ENCODE measurements around the gene TMEM245.

The TMEM245 gene

DNA sequence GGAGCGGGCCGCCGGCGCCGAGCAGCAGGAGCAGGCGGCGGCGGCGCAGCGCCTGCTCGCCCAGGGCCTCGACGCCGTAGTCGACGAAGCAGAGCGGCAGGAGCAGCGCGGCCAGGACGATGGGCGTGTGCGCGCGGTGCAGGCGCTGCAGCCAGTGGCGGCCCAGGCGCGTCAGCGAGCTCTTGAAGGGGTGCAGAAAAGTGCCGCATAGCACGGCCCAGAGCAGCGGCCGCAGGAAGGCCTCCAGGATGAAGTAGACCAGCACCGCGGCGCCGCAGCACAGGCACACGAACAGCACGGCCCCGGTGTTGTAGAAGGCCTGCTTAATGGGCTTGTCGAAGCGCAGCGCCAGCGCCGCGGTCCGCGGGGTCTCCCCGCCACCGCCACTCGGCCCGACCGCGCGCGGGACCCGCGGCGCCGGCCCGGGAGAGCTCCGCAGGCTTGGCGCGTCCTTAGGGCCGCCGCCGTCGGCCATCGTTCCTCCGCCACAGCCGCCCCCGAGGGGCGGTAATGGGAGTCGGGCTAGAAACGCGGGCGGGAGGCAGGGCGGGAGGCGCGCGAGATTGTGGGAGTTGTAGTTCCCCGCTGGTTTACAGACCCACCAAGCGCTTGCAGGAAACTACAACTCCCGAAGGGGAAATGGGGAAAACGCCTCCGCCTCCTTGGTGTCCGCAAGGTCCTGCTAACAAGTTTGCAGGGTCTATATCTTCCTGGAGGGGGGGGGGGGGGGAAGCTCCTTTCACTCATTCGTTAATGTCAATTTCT, at the start of gene TMEM245:
Gene TMEM245, minus strand, starts transcription at position 509 of the 765 bp plus-strand sequence. Its CDS starts 34 bp downstream, at position 475.
- no peaks in the 10 kb centered on the region for H3K9me3 Mint-ChIP-seq
- ATAC-seq (replicated peaks; ENCODE audit: extremely low read depth, poor library complexity, severe bottlenecking) (peak; percentile 97), DNase-seq (ENCODE audit: low spot score in 2 of 2) (peak; percentile 86 to 92)
- H3K4me3 Mint-ChIP-seq = peak within 1 kb of the TSS; percentile 88
- peak within 1 kb of the TSS; percentile 46 for H3K27ac Mint-ChIP-seq (ENCODE audit: low read depth)
- peaks cover 15% of the 10 kb centered on the region for H3K36me3 Mint-ChIP-seq (ENCODE audit: insufficient read depth)
- H3K27me3 Mint-ChIP-seq = no peaks in the 10 kb centered on the region
- H3K4me1 Mint-ChIP-seq = peaks cover 37% of the 10 kb centered on the region

DNA sequence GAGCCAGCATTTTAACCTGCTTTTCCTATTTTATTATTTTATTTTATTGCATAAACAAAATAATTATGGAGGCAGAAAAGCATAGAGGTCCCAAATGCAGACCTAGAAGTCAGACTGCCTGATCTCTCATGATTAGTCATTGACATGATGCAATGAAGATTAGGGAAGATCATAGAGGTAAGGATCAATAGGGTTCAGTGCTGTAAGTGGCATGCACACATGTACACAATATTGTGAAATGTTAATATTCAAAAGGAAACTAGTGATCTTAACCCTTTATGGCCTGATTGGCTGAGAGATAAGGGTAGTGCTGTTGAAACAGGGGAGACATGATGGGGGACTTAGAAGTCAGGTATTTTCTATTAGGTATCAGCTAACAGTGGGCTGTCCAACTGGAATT, 48.4 kb upstream of the TMEM245 start:
- H3K36me3 Mint-ChIP-seq (ENCODE audit: insufficient read depth) = no peaks in the 10 kb centered on the region
- H3K27ac Mint-ChIP-seq (ENCODE audit: low read depth) = no peak overlapping the region
- H3K4me1 Mint-ChIP-seq = no peaks in the 10 kb centered on the region
- H3K27me3 Mint-ChIP-seq = peaks cover 90% of the 10 kb centered on the region
- no peaks in the 10 kb centered on the region for H3K9me3 Mint-ChIP-seq
- H3K4me3 Mint-ChIP-seq = no peak overlapping the region
- ATAC-seq (replicated peaks; ENCODE audit: extremely low read depth, poor library complexity, severe bottlenecking) = no peak
- no peak for DNase-seq (ENCODE audit: low spot score in 2 of 2)

DNA sequence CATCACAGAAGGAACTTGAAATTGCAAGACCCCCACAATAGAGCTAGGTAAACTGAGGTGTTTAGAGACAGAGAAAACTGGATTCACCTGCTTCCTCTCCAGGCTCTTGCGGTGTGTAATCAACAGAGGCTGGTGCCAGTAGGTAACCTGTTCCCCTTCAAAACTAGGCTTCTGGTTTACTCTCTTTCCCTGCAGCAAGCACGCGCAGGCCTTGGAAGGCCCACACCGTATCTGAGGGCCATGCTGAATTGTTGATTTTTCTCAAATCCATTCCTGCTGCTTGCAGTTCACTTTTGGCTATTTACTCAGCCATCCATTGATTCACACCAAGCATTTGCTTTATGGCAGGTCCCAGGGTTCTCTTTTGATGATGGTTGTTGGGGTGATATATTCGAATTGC, 48.0 kb upstream of the TMEM245 start:
- H3K27me3 Mint-ChIP-seq = peaks cover 94% of the 10 kb centered on the region
- H3K27ac Mint-ChIP-seq (ENCODE audit: low read depth) = no peak overlapping the region
- H3K4me1 Mint-ChIP-seq = no peaks in the 10 kb centered on the region
- no peaks in the 10 kb centered on the region for H3K36me3 Mint-ChIP-seq (ENCODE audit: insufficient read depth)
- H3K4me3 Mint-ChIP-seq = no peak overlapping the region
- H3K9me3 Mint-ChIP-seq = no peaks in the 10 kb centered on the region
- ATAC-seq (replicated peaks; ENCODE audit: extremely low read depth, poor library complexity, severe bottlenecking) = no peak
- DNase-seq (ENCODE audit: low spot score in 2 of 2) = no peak

DNA sequence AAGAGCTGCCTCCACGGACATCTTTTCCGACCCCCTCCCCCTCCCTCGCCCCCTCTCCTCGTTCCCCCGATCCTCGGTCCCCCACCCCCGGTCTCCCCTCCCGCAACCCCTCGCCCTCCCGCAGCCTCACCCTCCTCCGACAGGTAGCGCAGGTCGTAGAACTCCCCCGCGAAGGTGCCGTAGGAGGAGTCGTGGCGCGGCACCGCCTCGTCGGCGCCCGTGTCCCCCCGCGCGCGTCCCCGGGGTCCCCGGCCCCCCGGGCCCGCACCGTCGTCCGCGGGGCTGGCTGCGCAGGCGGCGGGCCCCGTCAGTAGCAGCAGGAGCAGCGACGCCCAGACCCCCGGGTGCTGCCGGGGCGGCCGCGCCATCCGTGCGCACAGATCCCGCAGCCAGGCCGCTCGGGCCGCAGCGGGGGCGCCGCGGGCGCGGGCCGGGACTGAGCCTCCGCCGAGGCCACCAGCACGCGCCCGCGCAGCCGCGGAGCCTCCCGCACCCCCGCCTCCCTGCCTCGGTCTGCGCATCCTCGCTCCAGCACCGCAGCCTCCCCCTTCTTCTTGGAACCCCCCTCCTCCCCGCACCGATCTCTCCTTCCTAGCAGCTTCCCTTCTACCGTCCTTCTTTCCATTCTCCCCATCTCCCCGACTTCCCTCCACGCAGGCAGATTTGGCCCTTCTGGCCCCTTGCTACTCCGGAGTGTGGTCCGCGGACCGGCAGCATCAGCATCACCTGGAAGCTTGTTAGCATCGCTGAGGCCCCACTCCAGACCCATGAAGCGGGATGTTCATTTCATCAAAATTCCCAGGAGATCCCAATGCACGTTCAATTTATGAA, 47.2 kb upstream of the TMEM245 start, which contains the start of gene FRRS1L:
Gene FRRS1L, minus strand, starts transcription at position 479 of the 831 bp plus-strand sequence. Its CDS starts 111 bp downstream, at position 368.
- H3K4me3 Mint-ChIP-seq = peak within 1 kb of the TSS; percentile 4
- peaks cover 90% of the 10 kb centered on the region for H3K27me3 Mint-ChIP-seq
- no peak for DNase-seq (ENCODE audit: low spot score in 2 of 2)

DNA sequence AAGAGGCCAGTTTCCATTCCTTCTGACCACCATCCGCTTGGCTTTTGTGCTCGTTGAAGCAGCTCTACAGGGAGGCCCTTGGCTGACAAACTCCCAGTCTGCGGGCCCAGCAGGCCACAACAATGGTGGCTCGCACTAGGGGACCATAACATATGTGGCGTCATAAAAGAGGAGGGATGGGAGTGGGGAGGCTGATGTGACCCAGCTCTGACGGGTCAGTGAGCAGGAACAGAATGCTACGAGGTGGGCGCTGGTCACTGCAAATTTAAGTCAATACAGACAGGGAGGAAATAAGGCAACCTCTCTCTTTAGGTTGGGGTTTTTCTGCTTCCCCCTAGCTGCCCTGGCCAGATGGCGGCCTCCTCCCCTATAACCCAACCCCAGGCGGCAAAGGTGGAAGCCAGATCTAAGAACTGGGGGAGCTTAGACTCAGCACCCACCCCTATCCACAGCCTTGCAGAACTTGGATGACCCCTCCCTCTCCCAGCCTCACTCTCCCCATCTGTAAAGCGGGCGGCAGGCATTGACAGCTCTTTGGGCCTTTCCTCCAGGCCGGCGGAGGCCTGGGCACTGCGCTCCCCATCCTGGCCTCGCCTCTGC, 46.5 kb upstream of the TMEM245 start:
- H3K27me3 Mint-ChIP-seq = peaks cover 88% of the 10 kb centered on the region
- no peaks in the 10 kb centered on the region for H3K36me3 Mint-ChIP-seq (ENCODE audit: insufficient read depth)
- H3K9me3 Mint-ChIP-seq = no peaks in the 10 kb centered on the region
- no peak overlapping the region for H3K27ac Mint-ChIP-seq (ENCODE audit: low read depth)
- H3K4me1 Mint-ChIP-seq = no peaks in the 10 kb centered on the region
- ATAC-seq (replicated peaks; ENCODE audit: extremely low read depth, poor library complexity, severe bottlenecking) = no peak
- DNase-seq (ENCODE audit: low spot score in 2 of 2) = no peak
- no peak overlapping the region for H3K4me3 Mint-ChIP-seq

More for the DNA sequence above, 47.2 kb upstream of the TMEM245 start, which contains the start of gene FRRS1L:
- Mint-ChIP-seq H3K4me1 (no peaks in the 10 kb centered on the region), H3K27ac (ENCODE audit: low read depth) (no peak within 1 kb of the TSS), H3K9me3 (no peaks in the 10 kb centered on the region), H3K36me3 (ENCODE audit: insufficient read depth) (no peaks in the 10 kb centered on the region)
- ATAC-seq (replicated peaks; ENCODE audit: extremely low read depth, poor library complexity, severe bottlenecking) = no peak

DNA sequence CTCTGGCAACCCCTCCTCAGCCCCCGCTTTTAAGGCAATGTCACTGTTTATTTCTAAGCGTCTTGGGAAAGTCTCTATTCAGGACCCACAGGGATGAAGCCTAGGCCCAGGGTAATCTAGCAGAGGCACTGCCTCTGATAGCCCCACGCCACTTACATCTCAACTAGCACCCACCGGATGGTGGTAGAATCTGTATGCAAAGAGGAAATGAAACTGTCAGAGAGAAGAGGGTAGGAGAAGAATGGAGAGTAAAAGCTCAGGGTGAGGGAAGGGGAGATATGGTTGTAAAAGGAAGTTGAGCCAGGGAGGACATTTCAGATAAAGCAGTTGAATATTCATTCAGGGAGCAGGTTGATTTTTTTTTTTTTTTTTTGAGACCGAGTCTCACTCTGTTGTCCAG, 44.3 kb upstream of the TMEM245 start:
- DNase-seq (ENCODE audit: low spot score in 2 of 2) (no peak), ATAC-seq (replicated peaks; ENCODE audit: extremely low read depth, poor library complexity, severe bottlenecking) (no peak)
- no peak overlapping the region for H3K27ac Mint-ChIP-seq (ENCODE audit: low read depth)
- no peaks in the 10 kb centered on the region for H3K9me3 Mint-ChIP-seq
- H3K36me3 Mint-ChIP-seq (ENCODE audit: insufficient read depth) = no peaks in the 10 kb centered on the region
- H3K27me3 Mint-ChIP-seq = peaks cover 83% of the 10 kb centered on the region
- H3K4me3 Mint-ChIP-seq = no peak overlapping the region
- H3K4me1 Mint-ChIP-seq = no peaks in the 10 kb centered on the region

DNA sequence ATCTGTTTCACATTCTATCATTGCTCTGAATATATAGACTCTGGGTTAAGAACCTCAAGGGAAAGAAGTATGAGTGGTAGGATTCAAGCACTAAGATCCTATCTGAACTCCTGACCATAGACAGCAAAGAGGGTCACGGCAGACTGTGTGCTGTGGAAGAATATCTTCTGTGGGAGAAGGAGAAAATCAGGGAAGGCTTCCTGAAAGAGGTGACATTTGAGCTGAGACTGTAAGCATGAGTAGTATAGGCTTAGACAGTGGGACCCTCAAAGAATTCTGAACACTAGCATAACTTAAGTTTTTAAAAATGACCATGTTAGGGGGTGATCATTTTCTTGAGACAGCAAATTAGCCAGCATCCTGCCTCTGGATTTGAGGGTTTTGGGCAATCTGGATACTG, 43.4 kb upstream of the TMEM245 start:
- H3K4me1 Mint-ChIP-seq = no peaks in the 10 kb centered on the region
- no peak for ATAC-seq (replicated peaks; ENCODE audit: extremely low read depth, poor library complexity, severe bottlenecking)
- no peaks in the 10 kb centered on the region for H3K9me3 Mint-ChIP-seq
- H3K27ac Mint-ChIP-seq (ENCODE audit: low read depth) = no peak overlapping the region
- H3K27me3 Mint-ChIP-seq = peaks cover 76% of the 10 kb centered on the region
- DNase-seq (ENCODE audit: low spot score in 2 of 2) = no peak
- no peaks in the 10 kb centered on the region for H3K36me3 Mint-ChIP-seq (ENCODE audit: insufficient read depth)
- H3K4me3 Mint-ChIP-seq = no peak overlapping the region

DNA sequence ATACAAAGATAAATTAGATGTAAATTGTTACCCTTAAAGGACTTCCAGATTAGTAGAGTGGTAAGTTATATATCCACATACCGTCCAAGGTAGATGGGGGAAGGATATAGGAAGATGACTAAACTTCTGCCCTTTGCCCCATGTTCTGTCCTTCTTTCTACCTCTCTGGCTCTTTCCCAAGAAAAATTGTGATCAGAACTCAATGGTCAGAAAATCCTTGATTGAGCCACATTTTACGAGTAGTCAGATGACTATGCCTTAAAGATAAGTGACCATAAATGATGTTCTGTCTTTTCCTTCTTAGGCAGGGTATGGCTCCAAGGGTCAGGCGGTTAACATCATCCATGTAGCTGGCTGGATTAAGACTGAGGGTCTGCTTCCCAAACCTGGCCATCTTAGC, 42.9 kb upstream of the TMEM245 start:
- Mint-ChIP-seq H3K36me3 (ENCODE audit: insufficient read depth) (no peaks in the 10 kb centered on the region), H3K4me1 (no peaks in the 10 kb centered on the region), H3K4me3 (no peak overlapping the region), H3K9me3 (no peaks in the 10 kb centered on the region), H3K27ac (ENCODE audit: low read depth) (no peak overlapping the region), H3K27me3 (peaks cover 70% of the 10 kb centered on the region)
- no peak for ATAC-seq (replicated peaks; ENCODE audit: extremely low read depth, poor library complexity, severe bottlenecking)
- DNase-seq (ENCODE audit: low spot score in 2 of 2) = no peak

DNA sequence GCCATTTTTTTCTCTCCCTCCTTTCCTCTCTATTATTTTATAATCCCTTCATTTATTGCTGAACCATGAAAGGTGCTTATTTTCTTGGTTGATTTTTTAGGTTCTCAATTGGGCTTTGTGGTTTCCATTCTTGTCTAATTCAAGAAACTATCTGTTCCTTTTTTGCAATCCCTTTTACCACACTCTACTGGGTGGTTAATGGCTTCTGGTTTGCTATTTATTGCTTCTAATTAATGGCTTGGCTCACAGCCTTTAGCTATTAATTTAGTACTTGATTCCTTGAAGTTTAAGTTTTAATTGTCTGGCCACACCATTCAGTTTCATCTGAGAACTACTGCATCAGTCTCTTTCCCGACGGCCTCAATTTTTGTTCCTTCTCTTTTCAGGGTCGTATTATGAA, 41.7 kb upstream of the TMEM245 start:
- DNase-seq (ENCODE audit: low spot score in 2 of 2) (no peak), ATAC-seq (replicated peaks; ENCODE audit: extremely low read depth, poor library complexity, severe bottlenecking) (no peak)
- Mint-ChIP-seq H3K4me1 (no peaks in the 10 kb centered on the region), H3K27ac (ENCODE audit: low read depth) (no peak overlapping the region), H3K36me3 (ENCODE audit: insufficient read depth) (no peaks in the 10 kb centered on the region), H3K9me3 (no peaks in the 10 kb centered on the region), H3K4me3 (no peak overlapping the region), H3K27me3 (peaks cover 69% of the 10 kb centered on the region)

DNA sequence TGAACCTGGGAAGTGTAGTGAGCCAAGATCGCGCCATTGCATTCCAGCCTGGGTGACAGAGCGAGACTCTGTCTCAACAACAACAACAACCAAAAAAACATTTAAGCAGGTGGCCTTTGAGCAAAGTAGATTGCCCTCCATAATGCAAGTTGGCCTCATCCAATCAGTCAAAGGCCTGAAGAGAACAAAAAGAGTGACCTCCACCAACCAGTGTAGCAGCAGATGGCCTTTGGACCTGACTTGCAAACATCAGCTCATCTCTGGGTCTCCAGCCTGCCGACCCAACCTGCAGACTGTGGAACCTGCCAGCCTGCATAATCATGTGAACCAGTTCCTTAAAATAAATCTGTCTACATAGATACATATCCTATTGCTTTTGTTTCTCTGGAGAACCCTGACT, 39.8 kb upstream of the TMEM245 start:
- Mint-ChIP-seq H3K27ac (ENCODE audit: low read depth) (no peak overlapping the region), H3K27me3 (peaks cover 56% of the 10 kb centered on the region), H3K9me3 (no peaks in the 10 kb centered on the region), H3K4me3 (no peak overlapping the region), H3K36me3 (ENCODE audit: insufficient read depth) (no peaks in the 10 kb centered on the region), H3K4me1 (no peaks in the 10 kb centered on the region)
- ATAC-seq (replicated peaks; ENCODE audit: extremely low read depth, poor library complexity, severe bottlenecking) (no peak), DNase-seq (ENCODE audit: low spot score in 2 of 2) (no peak)

DNA sequence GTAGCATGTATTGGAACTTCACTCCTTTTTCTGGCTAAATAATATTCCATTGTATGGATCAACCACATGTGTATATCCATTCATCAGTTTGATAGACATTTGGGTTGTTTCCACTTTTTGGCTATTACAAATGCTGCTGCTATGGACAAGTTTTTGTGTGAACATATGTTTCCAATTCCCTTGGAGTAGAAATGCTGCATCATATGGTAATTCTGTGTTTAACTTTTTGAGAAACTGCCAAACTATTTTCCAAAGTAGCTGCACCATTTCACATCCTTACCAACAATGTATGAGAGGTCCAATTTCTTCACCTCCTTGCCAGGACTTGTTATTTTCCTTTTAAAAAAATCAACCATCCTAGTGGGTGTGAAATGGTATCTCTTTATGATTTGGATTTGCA, 38.9 kb upstream of the TMEM245 start:
- DNase-seq (ENCODE audit: low spot score in 2 of 2) = no peak
- peaks cover 8% of the 10 kb centered on the region for H3K9me3 Mint-ChIP-seq
- no peak for ATAC-seq (replicated peaks; ENCODE audit: extremely low read depth, poor library complexity, severe bottlenecking)

DNA sequence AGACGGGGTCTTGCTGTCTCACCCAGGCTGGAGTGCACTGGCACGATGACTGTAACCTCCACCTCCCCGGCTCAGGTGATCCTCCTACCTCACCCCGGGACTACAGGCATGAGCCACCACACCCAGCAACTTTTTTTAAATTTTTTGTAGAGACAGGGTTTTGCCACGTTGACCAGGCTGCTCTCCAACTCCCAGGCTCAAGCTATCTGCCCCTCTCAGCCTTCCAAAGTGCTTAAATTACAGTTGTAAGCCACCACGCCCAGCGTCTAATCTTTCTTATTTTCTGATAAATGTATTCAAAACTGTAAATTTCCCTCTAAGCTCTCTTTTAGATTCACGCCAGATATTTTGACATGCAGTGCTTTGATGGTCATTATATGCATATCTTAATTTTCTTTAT, 37.0 kb upstream of the TMEM245 start:
- no peak for ATAC-seq (replicated peaks; ENCODE audit: extremely low read depth, poor library complexity, severe bottlenecking)
- Mint-ChIP-seq H3K27ac (ENCODE audit: low read depth) (no peak overlapping the region), H3K27me3 (peaks cover 35% of the 10 kb centered on the region), H3K4me1 (no peaks in the 10 kb centered on the region), H3K36me3 (ENCODE audit: insufficient read depth) (no peaks in the 10 kb centered on the region), H3K4me3 (no peak overlapping the region), H3K9me3 (peaks cover 10% of the 10 kb centered on the region)
- DNase-seq (ENCODE audit: low spot score in 2 of 2) = no peak

More for the DNA sequence above, 38.9 kb upstream of the TMEM245 start:
- Mint-ChIP-seq H3K4me1 (no peaks in the 10 kb centered on the region), H3K27ac (ENCODE audit: low read depth) (no peak overlapping the region), H3K27me3 (peaks cover 47% of the 10 kb centered on the region), H3K36me3 (ENCODE audit: insufficient read depth) (no peaks in the 10 kb centered on the region), H3K4me3 (no peak overlapping the region)

All from central memory CD8-positive, alpha-beta T cell (primary cell).